Karpas-422 (cell line): ENCODE measurements around the gene RSU1. TPM values are rescaled to one million over a fixed set of nuclear protein-coding genes. Genes with fewer than 3 reads are reported as not detected.

Experiments
- DNase-seq: peaks from one replicate; pipeline ENCODE4 v3.0.0-alpha.2; 2015
- H2AFZ ChIP-seq: fragments of 200-600 bp; sonication (generic); 2 replicates; pipeline ENCODE4 v1.6.1; 2014; ENCODE audit warnings: antibody characterized with exemption, low read length, mixed read lengths
- H3K27ac ChIP-seq: fragments of 200-600 bp; sonication (generic); 2 replicates; pipeline ENCODE4 v1.5.1; 2014; ENCODE audit warnings: mild to moderate bottlenecking, low read length, moderate library complexity
- H3K27me3 ChIP-seq: fragments of 200-600 bp; sonication (generic); 2 replicates; pipeline ENCODE4 v1.6.1; 2014; ENCODE audit warnings: low read length, mixed read lengths
- H3K36me3 ChIP-seq: fragments of 200-600 bp; sonication (generic); 2 replicates; pipeline ENCODE4 v1.6.1; 2014; ENCODE audit warnings: low read length, mixed read lengths; ENCODE audit not compliant: insufficient read depth
- H3K4me1 ChIP-seq: fragments of 200-600 bp; sonication (generic); 2 replicates; pipeline ENCODE4 v1.6.1; 2014; ENCODE audit warnings: mild to moderate bottlenecking, low read length, mixed read lengths
- H3K4me2 ChIP-seq: fragments of 200-600 bp; sonication (generic); 2 replicates; pipeline ENCODE4 v1.6.1; 2014; ENCODE audit warnings: low read length, low read depth, mild to moderate bottlenecking; ENCODE audit not compliant: poor library complexity, severe bottlenecking
- H3K4me3 ChIP-seq: fragments of 200-600 bp; sonication (generic); 2 replicates; pipeline ENCODE4 v1.5.1; 2014; ENCODE audit warnings: mild to moderate bottlenecking, antibody characterized with exemption, low read length, mixed read lengths
- H3K79me2 ChIP-seq: fragments of 200-600 bp; sonication (generic); 2 replicates; pipeline ENCODE4 v1.6.1; 2014; ENCODE audit warnings: mild to moderate bottlenecking, low read length, mixed read lengths
- H3K9ac ChIP-seq: fragments of 200-600 bp; sonication (generic); 2 replicates; pipeline ENCODE4 v1.6.0; 2014; ENCODE audit warnings: low read length
- H3K9me2 ChIP-seq: fragments of 200-600 bp; sonication (generic), shearing (Covaris generic); replicated peaks from 2 replicates; pipeline ENCODE4 v1.6.0; 2014; ENCODE audit warnings: mild to moderate bottlenecking, low read length, moderate library complexity; ENCODE audit not compliant: insufficient read depth
- H3K9me3 ChIP-seq: fragments of 300-700, 200-600 bp; sonication (generic); 2 replicates; pipeline ENCODE4 v1.6.1; 2014; ENCODE audit warnings: low read length, mixed read lengths
- H4K20me1 ChIP-seq: fragments of 200-600 bp; sonication (generic); 2 replicates; pipeline ENCODE4 v1.6.1; 2014; ENCODE audit warnings: mild to moderate bottlenecking, antibody characterized with exemption, low read length, low read depth; ENCODE audit not compliant: insufficient read depth
- total RNA-seq: library from RNA; depleted of rRNA; stranded (reverse); fragments of >200 nt; shearing (Covaris generic); gene quantifications from 2 replicates; pipeline ENCODE4 v1.2.3, GENCODE V29; 2014; ENCODE audit warnings: low replicate concordance

Gene RSU1
- total RNA-seq, 1 experiment from 2014 or later: 83.9 TPM

- Histone ChIP-seq H3K9ac (no peak overlapping the region), H3K9me2 (no peaks in the 10 kb centered on the region), H3K27me3 (no peaks in the 10 kb centered on the region), H3K4me2 (no peak overlapping the region), H3K4me1 (no peaks in the 10 kb centered on the region), H3K36me3 (no peaks in the 10 kb centered on the region), H2AFZ (no peak overlapping the region), H3K27ac (no peak overlapping the region), H3K79me2 (no peaks in the 10 kb centered on the region), H3K9me3 (no peaks in the 10 kb centered on the region), H3K4me3 (no peak overlapping the region), H4K20me1 (no peaks in the 10 kb centered on the region)
- DNase-seq: no peak
Measured at GRCh38 chr10:16690417-16690816, 126.8 kb downstream of the RSU1 start.

GRCh38 chr10:16689696-16690095, 127.5 kb downstream of the RSU1 start:
- no peak for DNase-seq
- no peak overlapping the region for H3K4me3 ChIP-seq
- H3K36me3 ChIP-seq: no peaks in the 10 kb centered on the region
- no peaks in the 10 kb centered on the region for H3K79me2 ChIP-seq
- H3K27me3 ChIP-seq: no peaks in the 10 kb centered on the region
- H4K20me1 ChIP-seq: no peaks in the 10 kb centered on the region
- no peaks in the 10 kb centered on the region for H3K9me3 ChIP-seq
- H3K27ac ChIP-seq: no peak overlapping the region
- no peaks in the 10 kb centered on the region for H3K4me1 ChIP-seq
- no peak overlapping the region for H2AFZ ChIP-seq
- no peak overlapping the region for H3K9ac ChIP-seq
- H3K9me2 ChIP-seq: no peaks in the 10 kb centered on the region
- no peak overlapping the region for H3K4me2 ChIP-seq

GRCh38 chr10:16689227-16689626, 128.0 kb downstream of the RSU1 start:
- Histone ChIP-seq H3K36me3 (no peaks in the 10 kb centered on the region), H3K4me3 (no peak overlapping the region), H3K79me2 (no peaks in the 10 kb centered on the region), H3K9me2 (no peaks in the 10 kb centered on the region), H3K9me3 (no peaks in the 10 kb centered on the region), H3K27ac (no peak overlapping the region), H3K4me1 (no peaks in the 10 kb centered on the region), H2AFZ (no peak overlapping the region), H3K4me2 (no peak overlapping the region), H4K20me1 (no peaks in the 10 kb centered on the region), H3K27me3 (no peaks in the 10 kb centered on the region), H3K9ac (no peak overlapping the region)
- DNase-seq: no peak

GRCh38 chr10:16686054-16686902, 130.9 kb downstream of the RSU1 start:
- no peak for DNase-seq
- H3K4me2 ChIP-seq: no peak overlapping the region
- no peaks in the 10 kb centered on the region for H3K9me3 ChIP-seq
- no peaks in the 10 kb centered on the region for H4K20me1 ChIP-seq
- no peak overlapping the region for H2AFZ ChIP-seq
- H3K36me3 ChIP-seq: no peaks in the 10 kb centered on the region
- no peaks in the 10 kb centered on the region for H3K4me1 ChIP-seq
- no peak overlapping the region for H3K4me3 ChIP-seq
- no peak overlapping the region for H3K9ac ChIP-seq
- no peaks in the 10 kb centered on the region for H3K9me2 ChIP-seq
- H3K27ac ChIP-seq: no peak overlapping the region
- no peaks in the 10 kb centered on the region for H3K27me3 ChIP-seq
- H3K79me2 ChIP-seq: no peaks in the 10 kb centered on the region

GRCh38 chr10:16685551-16685950, 131.7 kb downstream of the RSU1 start:
- Histone ChIP-seq H3K4me1 (no peaks in the 10 kb centered on the region), H3K27me3 (no peaks in the 10 kb centered on the region), H3K4me2 (no peak overlapping the region), H3K79me2 (no peaks in the 10 kb centered on the region), H2AFZ (no peak overlapping the region), H3K27ac (no peak overlapping the region), H4K20me1 (no peaks in the 10 kb centered on the region), H3K4me3 (no peak overlapping the region), H3K9me2 (no peaks in the 10 kb centered on the region), H3K36me3 (no peaks in the 10 kb centered on the region), H3K9me3 (no peaks in the 10 kb centered on the region), H3K9ac (no peak overlapping the region)
- DNase-seq: no peak

- Histone ChIP-seq H3K36me3 (no peaks in the 10 kb centered on the region), H2AFZ (no peak overlapping the region), H3K27ac (no peak overlapping the region), H3K4me2 (no peak overlapping the region), H3K9ac (no peak overlapping the region), H3K9me3 (0 out of 2 replicates have a peak, but pooled peaks cover 3% of the 10 kb centered on the region), H4K20me1 (no peaks in the 10 kb centered on the region), H3K4me3 (no peak overlapping the region), H3K9me2 (no peaks in the 10 kb centered on the region), H3K27me3 (no peaks in the 10 kb centered on the region), H3K4me1 (no peaks in the 10 kb centered on the region), H3K79me2 (no peaks in the 10 kb centered on the region)
- DNase-seq: no peak
Measured at GRCh38 chr10:16681521-16681920, 135.7 kb downstream of the RSU1 start.

GRCh38 chr10:16679511-16679910, 137.7 kb downstream of the RSU1 start:
- Histone ChIP-seq H3K4me1 (no peaks in the 10 kb centered on the region), H3K9me2 (no peaks in the 10 kb centered on the region), H3K36me3 (no peaks in the 10 kb centered on the region), H4K20me1 (no peaks in the 10 kb centered on the region), H3K79me2 (no peaks in the 10 kb centered on the region), H3K9me3 (0 out of 2 replicates have a peak, but pooled peaks cover 3% of the 10 kb centered on the region), H3K4me3 (no peak overlapping the region), H3K4me2 (no peak overlapping the region), H2AFZ (no peak overlapping the region), H3K27ac (no peak overlapping the region), H3K27me3 (no peaks in the 10 kb centered on the region), H3K9ac (no peak overlapping the region)
- DNase-seq: no peak

- no peak overlapping the region for H2AFZ ChIP-seq
- H3K27me3 ChIP-seq: no peaks in the 10 kb centered on the region
- DNase-seq: no peak
- H3K9me3 ChIP-seq: 0 out of 2 replicates have a peak, but pooled peaks cover 3% of the 10 kb centered on the region
- H3K36me3 ChIP-seq: no peaks in the 10 kb centered on the region
- no peak overlapping the region for H3K27ac ChIP-seq
- H3K9me2 ChIP-seq: no peaks in the 10 kb centered on the region
- no peaks in the 10 kb centered on the region for H4K20me1 ChIP-seq
- H3K4me2 ChIP-seq: no peak overlapping the region
- no peaks in the 10 kb centered on the region for H3K79me2 ChIP-seq
- no peaks in the 10 kb centered on the region for H3K4me1 ChIP-seq
- no peak overlapping the region for H3K4me3 ChIP-seq
- H3K9ac ChIP-seq: no peak overlapping the region
Measured at GRCh38 chr10:16675334-16675733, 141.9 kb downstream of the RSU1 start.
